H9 (cell line): ENCODE measurements around the gene SCN4A. TPM values are rescaled to one million over a fixed set of nuclear protein-coding genes. Genes with fewer than 3 reads are reported as not detected.

Experiments used
- DNase-seq: peaks from one replicate; pipeline ENCODE4 v3.0.0-alpha.2; 2017
- H2AFZ ChIP-seq: one replicate; pipeline ENCODE4 v1.6.1; 2013; ENCODE audit warnings: mild to moderate bottlenecking, low read length, control low read depth, moderate library complexity
- H2AK5ac ChIP-seq: 2 replicates; pipeline ENCODE4 v1.6.1; 2013; ENCODE audit warnings: low read length, control low read depth, mixed read lengths; ENCODE audit not compliant: insufficient read length
- H2BK120ac ChIP-seq: one replicate; pipeline ENCODE4 v1.6.1; 2013; ENCODE audit warnings: low read depth, mild to moderate bottlenecking, low read length, control low read depth, inconsistent platforms; ENCODE audit not compliant: poor library complexity, severe bottlenecking
- H2BK12ac ChIP-seq: 2 replicates; pipeline ENCODE4 v1.6.1; 2013; ENCODE audit warnings: low read length, control low read depth, mixed read lengths, low read depth; ENCODE audit not compliant: insufficient read length
- H2BK15ac ChIP-seq: 2 replicates; pipeline ENCODE4 v1.6.1; 2013; ENCODE audit warnings: low read depth, low read length, control low read depth
- H2BK20ac ChIP-seq: one replicate; pipeline ENCODE4 v1.6.1; 2013; ENCODE audit warnings: low read depth, mild to moderate bottlenecking, low read length, control low read depth, inconsistent platforms; ENCODE audit not compliant: poor library complexity, severe bottlenecking
- H2BK5ac ChIP-seq: 2 replicates; pipeline ENCODE4 v1.6.1; 2013; ENCODE audit warnings: low read length, control low read depth, mixed read lengths; ENCODE audit not compliant: insufficient read length
- H3K14ac ChIP-seq: 2 replicates; pipeline ENCODE4 v1.6.1; 2013; ENCODE audit warnings: low read length, control low read depth; ENCODE audit not compliant: insufficient read depth
- H3K18ac ChIP-seq: 2 replicates; pipeline ENCODE4 v1.6.1; 2013; ENCODE audit warnings: low read depth, mild to moderate bottlenecking, mixed read lengths, low read length, control low read depth; ENCODE audit not compliant: insufficient read length
- H3K23ac ChIP-seq: 2 replicates; pipeline ENCODE4 v1.6.1; 2013; ENCODE audit warnings: low read length, control low read depth, mixed read lengths, low read depth; ENCODE audit not compliant: insufficient read length
- H3K23me2 ChIP-seq: 2 replicates; pipeline ENCODE4 v1.6.1; 2013; ENCODE audit warnings: low read depth, mild to moderate bottlenecking, mixed read lengths, low read length, control low read depth; ENCODE audit not compliant: insufficient read length, poor library complexity, severe bottlenecking
- H3K27ac ChIP-seq: 2 replicates; pipeline ENCODE4 v1.5.1; 2013; ENCODE audit warnings: low read length, control low read depth, mixed read lengths, low read depth; ENCODE audit not compliant: insufficient read length
- H3K27me3 ChIP-seq: 2 replicates; pipeline ENCODE4 v1.6.1; 2013; ENCODE audit warnings: low read length, control low read depth, inconsistent platforms; ENCODE audit not compliant: insufficient read depth
- H3K4ac ChIP-seq: 2 replicates; pipeline ENCODE4 v1.6.1; 2013; ENCODE audit warnings: low read depth, mild to moderate bottlenecking, control low read depth, inconsistent platforms, low read length, moderate library complexity
- H3K4me1 ChIP-seq: 2 replicates; pipeline ENCODE4 v1.6.1; 2013; ENCODE audit warnings: low read length, control low read depth, inconsistent platforms; ENCODE audit not compliant: insufficient read depth
- H3K4me2 ChIP-seq: 2 replicates; pipeline ENCODE4 v1.6.1; 2013; ENCODE audit warnings: low read length, control low read depth, mixed read lengths; ENCODE audit not compliant: insufficient read length, insufficient read depth
- H3K56ac ChIP-seq: 2 replicates; pipeline ENCODE4 v1.6.1; 2013; ENCODE audit warnings: low read depth, mild to moderate bottlenecking, mixed read lengths, low read length, control low read depth; ENCODE audit not compliant: insufficient read length
- H3K79me1 ChIP-seq: 2 replicates; pipeline ENCODE4 v1.6.1; 2013; ENCODE audit warnings: low read depth, mild to moderate bottlenecking, moderate library complexity, low read length, control low read depth, inconsistent platforms; ENCODE audit not compliant: insufficient read depth, poor library complexity, severe bottlenecking
- H3K79me2 ChIP-seq: 2 replicates; pipeline ENCODE4 v1.6.1; 2013; ENCODE audit warnings: low read length, control low read depth, inconsistent platforms; ENCODE audit not compliant: insufficient read depth
- H3K9ac ChIP-seq: 2 replicates; pipeline ENCODE4 v1.6.1; 2013; ENCODE audit warnings: low read length, control low read depth, mixed read lengths; ENCODE audit not compliant: insufficient read length; ENCODE audit errors: extremely low read depth
- H3K9me3 ChIP-seq: one replicate; pipeline ENCODE4 v1.6.1; 2013; ENCODE audit warnings: low read depth, low read length, inconsistent platforms; ENCODE audit not compliant: control insufficient read depth
- H3T11ph ChIP-seq: one replicate; pipeline ENCODE4 v1.6.1; 2013; ENCODE audit warnings: mild to moderate bottlenecking, low read length, control low read depth, inconsistent platforms
- H4K20me1 ChIP-seq: one replicate; pipeline ENCODE4 v1.6.1; 2013; ENCODE audit not compliant: control insufficient read depth, insufficient read length, insufficient read depth
- H4K5ac ChIP-seq: 2 replicates; pipeline ENCODE4 v1.6.1; 2013; ENCODE audit warnings: low read depth, mild to moderate bottlenecking, mixed read lengths, low read length, control low read depth; ENCODE audit not compliant: insufficient read length
- H4K8ac ChIP-seq: replicated peaks from 2 replicates; pipeline ENCODE4 v1.6.1; 2013; ENCODE audit warnings: low read length, control low read depth, mixed read lengths, low read depth; ENCODE audit not compliant: insufficient read length
- H4K91ac ChIP-seq: 2 replicates; pipeline ENCODE4 v1.6.1; 2013; ENCODE audit warnings: low read depth, mild to moderate bottlenecking, moderate library complexity, mixed read lengths, low read length, control low read depth; ENCODE audit not compliant: insufficient read length
- H3K27ac Mint-ChIP-seq, 3 experiments: 2 replicates in 2 of 3; 3 replicates in 1 of 3; pipeline ENCODE4 v1.8.0; 2020 to 2021; ENCODE audit warnings: mixed read lengths in 3 of 3, mild to moderate bottlenecking in 1 of 3, moderate library complexity in 1 of 3
- H3K27me3 Mint-ChIP-seq: 2 replicates; pipeline ENCODE4 v1.8.0; 2021; ENCODE audit warnings: low read depth, mild to moderate bottlenecking, moderate library complexity, mixed read lengths
- H3K36me3 Mint-ChIP-seq, 3 experiments: 2 replicates in 2 of 3; 3 replicates in 1 of 3; pipeline ENCODE4 v1.8.0; 2020 to 2021; ENCODE audit warnings: low read depth in 3 of 3, mixed read lengths in 3 of 3; ENCODE audit not compliant: insufficient read depth in 1 of 3
- H3K4me1 Mint-ChIP-seq, 2 experiments: 2 replicates each; pipeline ENCODE4 v1.8.0; 2020; ENCODE audit warnings: mixed read lengths in 2 of 2
- H3K4me3 Mint-ChIP-seq, 2 experiments: 2 replicates in 1 of 2; 3 replicates in 1 of 2; pipeline ENCODE4 v1.8.0; 2020 to 2021; ENCODE audit warnings: mild to moderate bottlenecking in 2 of 2, mixed read lengths in 2 of 2, moderate library complexity in 1 of 2
- H3K9me3 Mint-ChIP-seq, 2 experiments: 2 replicates in 1 of 2; 3 replicates in 1 of 2; pipeline ENCODE4 v1.8.0; 2020; ENCODE audit warnings: mild to moderate bottlenecking in 2 of 2, mixed read lengths in 2 of 2, moderate library complexity in 1 of 2
- WGBS: extraction: QIAGEN DNeasy Blood & Tissue Kit; methylation state at CpG from one replicate; pipeline ENCODE4 v1.1.7; 2013; ENCODE audit warnings: missing lambda C conversion rate, low lambda C conversion rate, mixed read lengths; ENCODE audit not compliant: insufficient read length; ENCODE audit errors: extremely low coverage; 5-methylcytosine and 5-hydroxymethylcytosine counted together
- total RNA-seq: library from RNA; stranded (reverse); gene quantifications from 2 replicates; pipeline ENCODE4 v1.2.1, GENCODE V29; 2021
- TF ChIP-seq, protein P1 (sequence below): fragments of 200-600 bp; sonication (generic); conservative IDR thresholded peaks from 3 replicates; pipeline ENCODE4 v1.8.0; 2021; ENCODE audit warnings: antibody characterized with exemption, mild to moderate bottlenecking

SCN4A gene
- total RNA-seq, 1 experiment from 2014 or later = 5.8 TPM

DNA sequence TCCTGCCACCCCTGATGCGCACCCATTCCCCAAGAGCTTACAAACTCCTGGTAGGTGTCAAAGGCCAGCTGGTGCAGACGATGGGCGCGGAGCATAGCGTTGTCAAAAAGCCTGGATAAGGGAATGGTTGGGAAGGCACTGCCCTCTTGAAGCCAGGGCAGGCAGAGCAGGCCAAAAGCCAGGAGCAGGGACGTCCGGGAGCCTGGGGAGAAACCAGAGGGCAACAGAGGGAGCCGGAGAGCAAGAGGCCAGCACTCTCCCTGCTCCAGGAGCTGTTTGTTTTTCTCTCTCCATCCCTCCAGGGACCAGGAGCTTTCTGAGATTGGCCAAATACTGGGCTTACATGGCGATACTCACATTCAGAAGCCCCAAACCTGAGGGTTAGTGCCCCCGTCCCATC lies 54.4 kb downstream of the SCN4A start:
- H3T11ph ChIP-seq = no peak overlapping the region
- no peak overlapping the region for H3K18ac ChIP-seq
- H3K9ac ChIP-seq = no peak overlapping the region
- no peaks in the 10 kb centered on the region for H3K36me3 Mint-ChIP-seq
- no peak overlapping the region for H3K56ac ChIP-seq
- H2BK12ac ChIP-seq = no peak overlapping the region
- TF ChIP-seq, protein P1, sequence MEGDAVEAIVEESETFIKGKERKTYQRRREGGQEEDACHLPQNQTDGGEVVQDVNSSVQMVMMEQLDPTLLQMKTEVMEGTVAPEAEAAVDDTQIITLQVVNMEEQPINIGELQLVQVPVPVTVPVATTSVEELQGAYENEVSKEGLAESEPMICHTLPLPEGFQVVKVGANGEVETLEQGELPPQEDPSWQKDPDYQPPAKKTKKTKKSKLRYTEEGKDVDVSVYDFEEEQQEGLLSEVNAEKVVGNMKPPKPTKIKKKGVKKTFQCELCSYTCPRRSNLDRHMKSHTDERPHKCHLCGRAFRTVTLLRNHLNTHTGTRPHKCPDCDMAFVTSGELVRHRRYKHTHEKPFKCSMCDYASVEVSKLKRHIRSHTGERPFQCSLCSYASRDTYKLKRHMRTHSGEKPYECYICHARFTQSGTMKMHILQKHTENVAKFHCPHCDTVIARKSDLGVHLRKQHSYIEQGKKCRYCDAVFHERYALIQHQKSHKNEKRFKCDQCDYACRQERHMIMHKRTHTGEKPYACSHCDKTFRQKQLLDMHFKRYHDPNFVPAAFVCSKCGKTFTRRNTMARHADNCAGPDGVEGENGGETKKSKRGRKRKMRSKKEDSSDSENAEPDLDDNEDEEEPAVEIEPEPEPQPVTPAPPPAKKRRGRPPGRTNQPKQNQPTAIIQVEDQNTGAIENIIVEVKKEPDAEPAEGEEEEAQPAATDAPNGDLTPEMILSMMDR = peak; percentile 46
- no peak overlapping the region for H4K8ac ChIP-seq
- no peak overlapping the region for H3K4ac ChIP-seq
- H3K27ac ChIP-seq = no peak overlapping the region
- peak; percentile 92 for DNase-seq
- H3K4me1 Mint-ChIP-seq = peaks cover 17 to 21% of the 10 kb centered on the region in 2 experiments
- no peak overlapping the region for H2BK20ac ChIP-seq
- no peaks in the 10 kb centered on the region for H3K79me2 ChIP-seq
- no peak overlapping the region for H3K14ac ChIP-seq
- no peak overlapping the region for H2BK15ac ChIP-seq
- H3K27ac Mint-ChIP-seq = peak overlapping the region in 2 of 3 experiments; percentile 45 to 67; a peak in 2 of 7 replicates
- H2BK5ac ChIP-seq = no peak overlapping the region
- H3K27me3 Mint-ChIP-seq = peaks cover 19% of the 10 kb centered on the region
- peaks cover 3% of the 10 kb centered on the region; the same call in 1 of the 2 replicates for H3K4me1 ChIP-seq
- H4K91ac ChIP-seq = no peak overlapping the region
- H2BK120ac ChIP-seq = no peak overlapping the region
- peak overlapping the region; percentile 32 to 44; a peak in 4 of 5 replicates for H3K4me3 Mint-ChIP-seq
- H3K23ac ChIP-seq = no peak overlapping the region
- no peaks in the 10 kb centered on the region for H4K20me1 ChIP-seq
- no CpG with 5 or more reads among the region's 10 CpGs for WGBS
- no peak overlapping the region for H2AK5ac ChIP-seq
- no peaks in the 10 kb centered on the region for H3K79me1 ChIP-seq
- no peak overlapping the region for H2AFZ ChIP-seq
- H3K9me3 Mint-ChIP-seq = no peaks in the 10 kb centered on the region
- peak overlapping the region; percentile 41 for H3K4me2 ChIP-seq
- H4K5ac ChIP-seq = no peak overlapping the region
- H3K27me3 ChIP-seq = no peaks in the 10 kb centered on the region
- no peaks in the 10 kb centered on the region for H3K23me2 ChIP-seq
- no peaks in the 10 kb centered on the region for H3K9me3 ChIP-seq
